GM12878 (cell line): ENCODE measurements around the gene LCMT1. TPM values are rescaled to one million over a fixed set of nuclear protein-coding genes. Genes with fewer than 3 reads are reported as not detected.

ENCODE experiments used
- BHLHE40 ChIP-seq, 2 experiments: fragments of 450-650 bp in 1 of 2; IDR thresholded peaks; 2 replicates each; pipeline ENCODE4 v1.6.1; 2011 to 2017; ENCODE audit warnings: low read depth in 2 of 2, borderline replicate concordance in 1 of 2, improper control_type of control experiment in 1 of 2, low read length in 1 of 2, mild to moderate bottlenecking in 1 of 2
- CREB1 ChIP-seq: IDR thresholded peaks from 2 replicates; pipeline ENCODE4 v1.6.1; 2012; ENCODE audit warnings: low read depth, mild to moderate bottlenecking, inconsistent platforms
- CTCF ChIP-seq, 3 experiments: IDR thresholded peaks in 2 of 3; conservative IDR thresholded peaks in 1 of 3; 2 replicates each; pipeline ENCODE4 v1.5.1; 2011; ENCODE audit warnings: low read depth in 3 of 3, low read length in 3 of 3, mild to moderate bottlenecking in 3 of 3, control low read depth in 2 of 3, moderate library complexity in 2 of 3, inconsistent platforms in 1 of 3, mixed read lengths in 1 of 3; ENCODE audit not compliant: control insufficient read depth in 2 of 3, insufficient read depth in 1 of 3; ENCODE audit errors: extremely low read depth in 1 of 3
- ETV6 ChIP-seq, 2 experiments: fragments of 450-650 bp in 1 of 2; IDR thresholded peaks in 1 of 2; conservative IDR thresholded peaks in 1 of 2; 2 replicates each; pipeline ENCODE4 v1.6.1; 2014; ENCODE audit warnings: antibody characterized with exemption in 1 of 2, borderline replicate concordance in 1 of 2, low read depth in 1 of 2, mild to moderate bottlenecking in 1 of 2, moderate library complexity in 1 of 2
- HCFC1 ChIP-seq: fragments of 150-350 bp; IDR thresholded peaks from 2 replicates; pipeline ENCODE4 v1.6.1; 2014; ENCODE audit warnings: low read length
- HDAC6 ChIP-seq: fragments of 200-600 bp; sonication (generic); IDR thresholded peaks from one replicate; pipeline ENCODE4 v1.8.0; 2017; ENCODE audit warnings: antibody characterized with exemption; ENCODE audit not compliant: unreplicated experiment
- HDGF ChIP-seq: fragments of 450-650 bp; IDR thresholded peaks from 2 replicates; pipeline ENCODE4 v1.6.1; 2016; ENCODE audit warnings: antibody characterized with exemption
- HSF1 ChIP-seq: fragments of 150-350 bp; IDR thresholded peaks from 2 replicates; pipeline ENCODE4 v1.6.1; 2014; ENCODE audit warnings: mild to moderate bottlenecking, low read depth, low read length
- IKZF1 ChIP-seq: fragments of 450-650 bp; conservative IDR thresholded peaks from 2 replicates; pipeline ENCODE4 v1.6.1; 2017; ENCODE audit warnings: antibody characterized with exemption, mild to moderate bottlenecking
- KDM1A ChIP-seq: fragments of 200-600 bp; sonication (generic); IDR thresholded peaks from 2 replicates; pipeline ENCODE4 v1.6.1; 2016; ENCODE audit warnings: borderline replicate concordance
- MYB ChIP-seq: fragments of 150-350 bp; IDR thresholded peaks from 2 replicates; pipeline ENCODE4 v1.6.1; 2014; ENCODE audit warnings: mild to moderate bottlenecking, low read depth, low read length, borderline replicate concordance
- NR2F1 ChIP-seq: fragments of 450-650 bp; conservative IDR thresholded peaks from 2 replicates; pipeline ENCODE4 v1.6.1; 2017; ENCODE audit warnings: mild to moderate bottlenecking
- PAX5 ChIP-seq: IDR thresholded peaks from 2 replicates; pipeline ENCODE4 v1.6.1; 2011; ENCODE audit warnings: low read depth, low read length, borderline replicate concordance
- PKNOX1 ChIP-seq: fragments of 450-650 bp; IDR thresholded peaks from 2 replicates; pipeline ENCODE4 v1.6.1; 2016; ENCODE audit warnings: mild to moderate bottlenecking
- RCOR1 ChIP-seq: conservative IDR thresholded peaks from 2 replicates; pipeline ENCODE4 v1.6.1; 2012; ENCODE audit warnings: low read depth, low read length, improper control_type of control experiment
- SMC3 ChIP-seq: IDR thresholded peaks from 2 replicates; pipeline ENCODE4 v1.6.1; 2011; ENCODE audit warnings: low read length, improper control_type of control experiment, borderline replicate concordance
- SP1 ChIP-seq: IDR thresholded peaks from one replicate; pipeline ENCODE4 v1.6.1; 2011; ENCODE audit warnings: low read depth, low read length
- USF1 ChIP-seq: IDR thresholded peaks from 2 replicates; pipeline ENCODE4 v1.6.1; 2011; ENCODE audit warnings: borderline replicate concordance, low read depth, mild to moderate bottlenecking, moderate library complexity, mixed read lengths, low read length; ENCODE audit not compliant: insufficient read depth; ENCODE audit errors: extremely low read length
- YY1 ChIP-seq: IDR thresholded peaks from 2 replicates; pipeline ENCODE4 v1.6.1; 2011; ENCODE audit warnings: low read depth, mild to moderate bottlenecking, low read length
- ZBTB11 ChIP-seq: fragments of 450-650 bp; formaldehyde crosslinking; IDR thresholded peaks from 2 replicates; pipeline ENCODE4 v1.5.0; 2022; ENCODE audit warnings: mild to moderate bottlenecking, missing genetic modification characterization
- polyA plus RNA-seq, 11 experiments: library from polyadenylated mRNA; depleted of rRNA in 4 of 11; unstranded in 6 of 11; stranded (reverse) in 5 of 11; fragments of >200 nt; fragmentation: Nextera tagmentation in 4 of 11; fragmentation: Illumina TruSeq in 1 of 11; extraction: Ambion mirVana in 4 of 11; extraction: Trizol in 1 of 11; gene quantifications; 1 replicate in 1 of 11; 2 replicates in 10 of 11; pipeline versions ENCODE4 v1.2.1 to v1.2.3, GENCODE V29; 2011 to 2016; ENCODE audit warnings: inconsistent platforms in 2 of 11, missing spikeins in 2 of 11, low read depth in 1 of 11
- total RNA-seq, 4 experiments: library from RNA; depleted of rRNA in 3 of 4; stranded (reverse); fragments of >200 nt in 3 of 4; fragmentation: Illumina TruSeq in 1 of 4; extraction: Trizol in 1 of 4; gene quantifications; 2 replicates each; pipeline versions ENCODE4 v1.2.1 to v1.2.3, GENCODE V29; 2013 to 2021

The LCMT1 gene
- total and polyA plus RNA-seq, 10 of the 15 experiments (the other 5 are each of a cell fraction or from before 2014, with no cell fraction given) = 19.7 to 51.2 (median 32.6) TPM

- TF ChIP-seq ETV6 (conservative IDR thresholded peaks at IDR 0.05 in 1 of 2, IDR thresholded peaks at IDR 0.05 in 1 of 2; ENCODE audit: borderline replicate concordance in 1 of 2, low read depth in 1 of 2) (no peak), YY1 (no peak), HDAC6 (no peak), NR2F1 (no peak), PKNOX1 (no peak), PAX5 (no peak), CREB1 (no peak), USF1 (no peak), KDM1A (no peak), HSF1 (no peak), HCFC1 (no peak), BHLHE40 (IDR thresholded peaks at IDR 0.05; ENCODE audit: borderline replicate concordance in 1 of 2, low read depth in 2 of 2, low read length in 1 of 2) (peak in 1 of 2 experiments; percentile 46; a peak in 1 of 4 replicates), CTCF (IDR thresholded peaks at IDR 0.05 in 2 of 3, conservative IDR thresholded peaks at IDR 0.05 in 1 of 3; ENCODE audit: control insufficient read depth in 2 of 3, extremely low read depth in 1 of 3, insufficient read depth in 1 of 3, low read depth in 3 of 3, low read length in 3 of 3) (peak; percentile 18 to 28 (median 23); a peak in 1 of 6 replicates), ZBTB11 (CRISPR knock-in tag) (no peak), IKZF1 (peak; percentile 32; the same call in 1 of the 2 replicates), HDGF (no peak), SMC3 (peak; percentile 17; the same call in 1 of the 2 replicates), RCOR1 (no peak), SP1 (no peak), MYB (no peak)
These were observed 45.6 kb upstream of the LCMT1 start (continued) for GRCh38 chr16:25065899-25066298.
